Ovary (tissue), 3 donors: Measurements from ENCODE around the gene COL7A1.

Source experiments
- POLR2A ChIP-seq: fragments of 450-650 bp; IDR thresholded peaks from one replicate; pipeline ENCODE4 v1.6.1; 2017; ENCODE audit warnings: antibody characterized with exemption, mild to moderate bottlenecking, moderate library complexity
- TF ChIP-seq, protein P1 (sequence below), 3 donors: fragments of 450-650 bp in 2 of 3; fragments of 200-600 bp in 1 of 3; IDR thresholded peaks; one replicate each; pipeline versions ENCODE4 v1.5.1 to v1.8.0; 2016 to 2022; ENCODE audit warnings: antibody characterized with exemption in 3 of 3, mild to moderate bottlenecking in 1 of 3
- donor health status: DM: no; HTN: no; CAD: no.

DNA sequence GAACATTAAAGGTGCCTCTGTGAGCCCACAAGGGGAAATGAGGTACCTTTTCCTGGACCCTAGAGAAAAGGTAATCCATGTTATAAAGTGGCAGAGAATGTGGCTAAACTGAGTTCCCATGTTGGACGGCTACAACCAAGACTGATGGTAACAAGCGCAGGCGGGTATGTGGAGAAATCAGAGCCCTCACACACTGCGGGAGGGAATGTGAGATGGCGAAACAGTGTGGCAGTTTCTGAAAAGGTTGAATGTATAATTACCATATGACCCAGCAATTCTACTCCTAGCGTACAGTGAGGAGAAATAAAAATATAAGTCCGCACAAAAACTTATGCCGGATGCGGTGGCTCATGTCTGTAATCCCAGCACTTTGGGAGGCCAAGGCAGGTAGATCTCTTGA is 67.1 kb downstream of the COL7A1 start:
- TF ChIP-seq, protein P1, sequence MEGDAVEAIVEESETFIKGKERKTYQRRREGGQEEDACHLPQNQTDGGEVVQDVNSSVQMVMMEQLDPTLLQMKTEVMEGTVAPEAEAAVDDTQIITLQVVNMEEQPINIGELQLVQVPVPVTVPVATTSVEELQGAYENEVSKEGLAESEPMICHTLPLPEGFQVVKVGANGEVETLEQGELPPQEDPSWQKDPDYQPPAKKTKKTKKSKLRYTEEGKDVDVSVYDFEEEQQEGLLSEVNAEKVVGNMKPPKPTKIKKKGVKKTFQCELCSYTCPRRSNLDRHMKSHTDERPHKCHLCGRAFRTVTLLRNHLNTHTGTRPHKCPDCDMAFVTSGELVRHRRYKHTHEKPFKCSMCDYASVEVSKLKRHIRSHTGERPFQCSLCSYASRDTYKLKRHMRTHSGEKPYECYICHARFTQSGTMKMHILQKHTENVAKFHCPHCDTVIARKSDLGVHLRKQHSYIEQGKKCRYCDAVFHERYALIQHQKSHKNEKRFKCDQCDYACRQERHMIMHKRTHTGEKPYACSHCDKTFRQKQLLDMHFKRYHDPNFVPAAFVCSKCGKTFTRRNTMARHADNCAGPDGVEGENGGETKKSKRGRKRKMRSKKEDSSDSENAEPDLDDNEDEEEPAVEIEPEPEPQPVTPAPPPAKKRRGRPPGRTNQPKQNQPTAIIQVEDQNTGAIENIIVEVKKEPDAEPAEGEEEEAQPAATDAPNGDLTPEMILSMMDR (IDR thresholded peaks at IDR 0.05) = no peak
- TF ChIP-seq POLR2A = no peak
